Thyroid gland (tissue), 4 donors: ENCODE measurements around the gene SASH1. TPM values are rescaled to one million over a fixed set of nuclear protein-coding genes. Genes with fewer than 3 reads are reported as not detected.

Experiments
- DNase-seq, 2 donors: peaks; one replicate each; pipeline ENCODE4 v3.0.0-alpha.2; 2019
- H3K27ac ChIP-seq, 3 donors: fragments of 200-600 bp; sonication (generic); 1 replicate in 2 of 3; 2 replicates in 1 of 3; pipeline ENCODE4 v1.5.1; 2016 to 2019; ENCODE audit warnings: mild to moderate bottlenecking in 1 of 3, moderate library complexity in 1 of 3
- H3K27me3 ChIP-seq: fragments of 200-600 bp; sonication (generic); one replicate; pipeline ENCODE4 v1.5.1; 2019
- H3K36me3 ChIP-seq, 2 donors: fragments of 200-600 bp; sonication (generic); one replicate each; pipeline ENCODE4 v1.5.1; 2016 to 2019
- H3K4me1 ChIP-seq, 2 donors: fragments of 200-600 bp; sonication (generic); one replicate each; pipeline ENCODE4 v1.5.1; 2017 to 2019
- H3K4me3 ChIP-seq, 3 donors: fragments of 200-600 bp; sonication (generic); replicated peaks in 1 of 3; 1 replicate in 2 of 3; 2 replicates in 1 of 3; pipeline ENCODE4 v1.5.1; 2016; ENCODE audit warnings: mild to moderate bottlenecking in 1 of 3
- H3K9me3 ChIP-seq: fragments of 200-600 bp; sonication (generic); one replicate; pipeline ENCODE4 v1.5.1; 2017
- CTCF ChIP-seq, 6 experiments: fragments of 200-600 bp in 3 of 6; fragments of 450-650 bp in 3 of 6; sonication (generic) in 3 of 6; IDR thresholded peaks; one replicate each; pipeline ENCODE4 v1.5.1; 2016 to 2019; ENCODE audit warnings: antibody characterized with exemption in 6 of 6, mild to moderate bottlenecking in 2 of 6, inconsistent platforms in 1 of 6, moderate library complexity in 1 of 6
- POLR2A ChIP-seq, 2 donors: fragments of 450-650 bp; IDR thresholded peaks; one replicate each; pipeline ENCODE4 v1.6.1; 2017; ENCODE audit warnings: antibody characterized with exemption in 2 of 2, mild to moderate bottlenecking in 2 of 2, moderate library complexity in 1 of 2
- WGBS, 2 donors: methylation state at CpG; one replicate each; pipeline ENCODE4 v1.1.5; 2017; 5-methylcytosine and 5-hydroxymethylcytosine counted together
- intact Hi-C: fragments of 100-400 bp; cut with DNase I; formaldehyde crosslinking; loops from one replicate; pipeline ENCODE4 v1.15.1; 2023
- total RNA-seq, 4 donors: library from RNA; depleted of rRNA; stranded (reverse); fragments of >200 nt; gene quantifications; one replicate each; pipeline ENCODE4 v1.2.3, GENCODE V29; 2016

SASH1 gene
- total RNA-seq, 4 donors from 2014 or later: 154 to 235 (median 190) TPM

GRCh38 chr6:148416330-148416965, 73.8 kb downstream of the SASH1 start:
- Histone ChIP-seq H3K9me3 (no peaks in the 10 kb centered on the region), H3K27ac (peak overlapping the region; percentile 65 to 98 (median 81)), H3K36me3 (no peaks in the 10 kb centered on the region), H3K27me3 (no peaks in the 10 kb centered on the region), H3K4me1 (peaks cover 53 to 83% of the 10 kb centered on the region in 2 donors), H3K4me3 (no peak overlapping the region)
- intact Hi-C loops: no loop called here
- DNase-seq: no peak
- TF ChIP-seq POLR2A (IDR thresholded peaks at IDR 0.05) (no peak), CTCF (IDR thresholded peaks at IDR 0.05) (no peak)
- 51 to 62% methylated on average over 7 of the region's 7 CpGs for WGBS, 2 donors

DNA sequence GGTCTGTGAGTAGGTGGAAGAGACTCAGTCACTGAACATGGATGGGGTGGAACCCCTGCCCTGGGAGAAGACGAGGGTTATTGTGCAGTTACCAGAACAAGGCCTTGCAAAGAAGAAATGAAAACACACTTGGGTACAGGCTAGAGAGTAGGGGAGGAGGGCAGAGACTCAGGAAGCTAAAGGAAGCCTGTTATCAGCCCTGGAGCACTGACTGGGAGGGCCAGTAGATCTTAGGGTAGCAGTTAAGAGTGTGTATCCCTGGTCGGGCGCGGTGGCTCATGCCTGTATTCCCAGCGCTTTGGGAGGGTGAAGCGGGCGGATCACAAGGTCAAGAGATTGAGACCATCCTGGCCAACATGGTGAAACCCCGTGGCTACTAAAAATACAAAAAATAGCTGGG, 74.4 kb downstream of the SASH1 start:
- Histone ChIP-seq H3K36me3 (no peaks in the 10 kb centered on the region), H3K4me3 (no peak overlapping the region), H3K9me3 (no peaks in the 10 kb centered on the region), H3K27me3 (no peaks in the 10 kb centered on the region), H3K4me1 (peaks cover 59 to 89% of the 10 kb centered on the region in 2 donors), H3K27ac (peak overlapping the region; percentile 65 to 98 (median 81))
- intact Hi-C loops: no loop called here
- no peak for DNase-seq
- TF ChIP-seq POLR2A (IDR thresholded peaks at IDR 0.05) (no peak), CTCF (IDR thresholded peaks at IDR 0.05) (no peak)
- 93 to 96% methylated on average over 8 of the region's 8 CpGs for WGBS, 2 donors

DNA sequence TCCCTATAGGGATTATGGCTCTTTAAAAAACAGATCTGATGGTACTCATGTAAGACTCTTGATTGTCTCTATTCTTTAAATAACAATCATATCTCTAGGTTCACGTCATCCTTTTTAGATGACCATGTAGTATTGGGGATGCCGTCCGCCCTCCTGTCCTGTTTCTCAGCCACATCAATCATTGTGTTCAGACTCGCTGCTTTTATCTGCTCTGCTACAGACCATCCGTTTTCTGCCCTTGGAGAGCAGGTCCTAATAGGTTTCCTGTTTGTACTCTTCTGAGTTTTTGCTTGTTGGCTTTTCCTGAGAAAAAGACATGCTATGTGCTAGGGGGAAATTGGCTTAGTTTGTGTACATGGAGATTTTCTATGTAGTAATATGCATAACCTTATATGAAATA, 76.8 kb downstream of the SASH1 start:
- Histone ChIP-seq H3K36me3 (no peaks in the 10 kb centered on the region), H3K4me3 (no peak overlapping the region), H3K4me1 (peaks cover 74 to 91% of the 10 kb centered on the region in 2 donors), H3K9me3 (no peaks in the 10 kb centered on the region), H3K27ac (peak overlapping the region; percentile 32 to 98 (median 90)), H3K27me3 (no peaks in the 10 kb centered on the region)
- intact Hi-C loops: no loop called here
- 81 to 82% methylated on average over 5 of the region's 5 CpGs for WGBS, 2 donors
- no peak for DNase-seq
- peak in 1 of 2 donors; percentile 21 for TF ChIP-seq POLR2A (IDR thresholded peaks at IDR 0.05)
- TF ChIP-seq CTCF (IDR thresholded peaks at IDR 0.05): no peak

DNA sequence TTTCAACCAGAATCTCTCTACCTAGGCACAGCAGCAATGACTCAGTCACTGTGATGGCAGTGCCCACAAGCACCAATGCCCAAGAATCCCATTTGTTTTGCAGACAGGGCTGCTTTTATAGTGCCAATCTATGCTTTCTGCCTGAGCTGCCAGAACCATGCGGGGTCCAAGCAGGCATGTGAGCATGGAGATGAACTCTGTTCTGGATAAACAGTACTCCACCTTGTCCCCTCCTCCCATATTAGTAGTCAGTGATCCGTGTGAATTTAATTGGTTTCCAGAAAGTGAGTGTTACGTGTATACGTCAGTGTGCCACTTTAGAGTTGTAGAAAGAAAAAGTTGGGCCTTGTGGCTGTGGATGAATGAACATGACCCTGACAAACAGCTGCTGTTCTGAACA, 79.4 kb downstream of the SASH1 start:
- 23 to 48% methylated on average over 4 of the region's 4 CpGs for WGBS, 2 donors
- intact Hi-C loops: no loop called here
- peaks cover 70 to 91% of the 10 kb centered on the region in 2 donors for H3K4me1 ChIP-seq
- peak; percentile 81 to 83 for DNase-seq
- H3K27me3 ChIP-seq: no peaks in the 10 kb centered on the region
- no peaks in the 10 kb centered on the region for H3K9me3 ChIP-seq
- no peak overlapping the region for H3K4me3 ChIP-seq
- TF ChIP-seq POLR2A (IDR thresholded peaks at IDR 0.05) (peak in 1 of 2 donors; percentile 73), CTCF (IDR thresholded peaks at IDR 0.05) (no peak)
- H3K36me3 ChIP-seq: no peaks in the 10 kb centered on the region
- peak overlapping the region; percentile 38 to 98 (median 90) for H3K27ac ChIP-seq

DNA sequence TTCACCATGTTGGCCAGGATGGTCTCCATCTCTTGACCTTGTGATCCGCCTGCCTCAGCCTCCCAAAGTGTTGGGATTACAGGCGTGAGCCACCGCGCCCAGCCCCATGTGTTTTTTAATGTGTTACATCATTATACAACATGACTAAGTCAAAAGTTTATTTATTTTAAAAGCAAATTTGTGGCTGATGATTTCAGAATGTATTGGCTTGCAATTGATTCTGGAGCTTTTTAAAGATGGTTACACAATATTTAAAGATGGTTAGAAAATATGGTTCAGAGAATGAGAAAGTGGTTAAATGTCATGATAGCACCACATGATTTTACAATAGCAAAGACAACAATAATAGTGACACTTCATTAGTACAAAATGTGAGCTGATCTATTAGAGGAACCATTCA, 80.5 kb downstream of the SASH1 start:
- DNase-seq: no peak
- 85 to 97% methylated on average over 4 of the region's 4 CpGs for WGBS, 2 donors
- intact Hi-C loops: no loop called here
- Histone ChIP-seq H3K27ac (peak overlapping the region; percentile 38 to 98 (median 90)), H3K4me3 (no peak overlapping the region), H3K36me3 (no peaks in the 10 kb centered on the region), H3K27me3 (no peaks in the 10 kb centered on the region), H3K4me1 (peaks cover 70 to 93% of the 10 kb centered on the region in 2 donors), H3K9me3 (no peaks in the 10 kb centered on the region)
- TF ChIP-seq CTCF (IDR thresholded peaks at IDR 0.05): no peak
- TF ChIP-seq POLR2A (IDR thresholded peaks at IDR 0.05): no peak
